CD4-positive, alpha-beta T cell treated with Interleukin-4 for 1 hour (primary cell): ENCODE data around the gene FLRT2.

Source experiments
- DNase-seq, 2 donors: peaks; one replicate each; pipeline ENCODE4 v3.0.0-alpha.2; 2020 to 2022

Gene FLRT2

GRCh38 chr14:85531587-85532373 is 1.8 kb downstream of the FLRT2 start:
- no peak for DNase-seq

- no peak for DNase-seq
These were observed 2.6 kb downstream of the FLRT2 start for GRCh38 chr14:85532374-85533022.

- DNase-seq = no peak
These were observed 3.3 kb downstream of the FLRT2 start for GRCh38 chr14:85533023-85533860.

GRCh38 chr14:85533861-85534291 is 3.9 kb downstream of the FLRT2 start:
- no peak for DNase-seq

GRCh38 chr14:85534458-85535293 is 4.7 kb downstream of the FLRT2 start:
- no peak for DNase-seq

- no peak for DNase-seq
These were observed 5.4 kb downstream of the FLRT2 start for GRCh38 chr14:85535321-85535720.

GRCh38 chr14:85535991-85536832 is 6.3 kb downstream of the FLRT2 start:
- no peak for DNase-seq

GRCh38 chr14:85536833-85537190 is 6.9 kb downstream of the FLRT2 start:
- no peak for DNase-seq

GRCh38 chr14:85537526-85537925 is 7.6 kb downstream of the FLRT2 start:
- no peak for DNase-seq

GRCh38 chr14:85538636-85539035 is 8.7 kb downstream of the FLRT2 start:
- DNase-seq = no peak

GRCh38 chr14:85539510-85539909 is 9.6 kb downstream of the FLRT2 start:
- DNase-seq = no peak

- DNase-seq = no peak
These were observed 12.7 kb downstream of the FLRT2 start for GRCh38 chr14:85542623-85543022.

- DNase-seq = no peak
These were observed 15.8 kb downstream of the FLRT2 start for GRCh38 chr14:85545738-85546137.

GRCh38 chr14:85546390-85546789 is 16.4 kb downstream of the FLRT2 start:
- no peak for DNase-seq

GRCh38 chr14:85549697-85550096 is 19.8 kb downstream of the FLRT2 start:
- no peak for DNase-seq

- no peak for DNase-seq
These were observed 24.2 kb downstream of the FLRT2 start for GRCh38 chr14:85554106-85554505.

GRCh38 chr14:85556267-85556666 is 26.3 kb downstream of the FLRT2 start:
- DNase-seq = no peak

- no peak for DNase-seq
These were observed 28.6 kb downstream of the FLRT2 start for GRCh38 chr14:85558505-85558904.

GRCh38 chr14:85562630-85563029 is 32.7 kb downstream of the FLRT2 start:
- DNase-seq = no peak

GRCh38 chr14:85564841-85565527 is 35.0 kb downstream of the FLRT2 start:
- no peak for DNase-seq

GRCh38 chr14:85565862-85566296 is 35.9 kb downstream of the FLRT2 start:
- no peak for DNase-seq
